Fibroblast of skin of back (primary cell): ENCODE results near the gene SLC17A8.

Experiments
- DNase-seq: peaks from one replicate; pipeline ENCODE4 v3.0.0-alpha.2; 2013

The SLC17A8 gene

DNA sequence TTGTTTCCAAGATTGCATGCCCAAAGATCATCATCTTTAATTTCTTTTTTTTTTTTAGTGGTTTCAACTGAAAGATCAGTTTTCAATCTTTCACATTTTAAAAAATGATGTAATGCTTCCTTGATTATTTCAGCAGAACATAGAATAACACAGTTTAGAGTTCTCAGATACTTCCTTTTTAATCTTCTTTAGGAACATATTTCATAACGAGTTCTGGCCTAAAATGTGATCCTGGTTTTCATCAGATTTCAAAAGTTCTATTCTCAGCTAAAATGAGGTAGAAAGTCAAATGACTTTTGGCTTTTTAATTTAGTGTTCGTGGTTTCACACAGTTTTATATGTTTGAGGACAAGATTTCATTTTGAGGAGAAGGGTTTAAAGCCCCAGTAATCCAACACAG, 76.8 kb downstream of the SLC17A8 start:
- no peak for DNase-seq

DNA sequence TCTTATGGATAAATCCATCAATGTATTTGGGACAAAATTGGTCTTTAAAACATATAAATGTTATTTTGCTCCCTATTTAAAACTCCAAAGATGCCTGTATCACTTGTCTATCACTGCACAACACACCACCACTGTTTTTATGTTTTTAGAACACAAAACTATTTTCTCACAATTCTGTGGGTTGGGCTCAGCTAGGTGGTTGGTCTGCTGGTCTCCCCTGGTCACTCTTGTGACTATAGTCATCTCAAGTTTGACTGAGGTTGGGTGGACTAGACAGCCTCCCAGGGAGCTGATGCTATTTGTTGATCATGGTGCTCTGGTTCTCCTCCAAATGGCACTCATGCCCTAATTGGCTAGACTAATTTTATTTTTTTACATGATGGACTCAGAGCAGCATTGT, 77.3 kb downstream of the SLC17A8 start:
- DNase-seq, result no peak

DNA sequence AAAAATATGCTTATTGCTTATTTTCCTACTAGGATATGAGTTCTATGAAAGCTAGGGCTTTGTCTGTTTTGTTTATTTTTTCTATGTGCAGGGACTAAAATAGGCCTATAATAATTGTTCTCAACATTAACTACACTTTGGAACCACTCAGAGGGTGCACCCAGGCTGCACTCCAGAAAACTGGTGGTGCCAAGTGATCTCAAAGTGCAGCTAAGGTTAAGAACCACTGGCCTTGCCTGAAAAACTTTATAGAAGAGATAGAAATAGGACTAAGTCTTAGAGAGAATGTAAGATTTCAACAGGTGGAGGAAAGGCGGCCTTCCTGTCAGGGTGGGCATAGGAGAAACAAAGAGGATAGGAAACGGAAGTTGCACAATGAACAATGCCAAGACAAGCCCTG, 79.1 kb downstream of the SLC17A8 start:
- DNase-seq, result no peak

DNA sequence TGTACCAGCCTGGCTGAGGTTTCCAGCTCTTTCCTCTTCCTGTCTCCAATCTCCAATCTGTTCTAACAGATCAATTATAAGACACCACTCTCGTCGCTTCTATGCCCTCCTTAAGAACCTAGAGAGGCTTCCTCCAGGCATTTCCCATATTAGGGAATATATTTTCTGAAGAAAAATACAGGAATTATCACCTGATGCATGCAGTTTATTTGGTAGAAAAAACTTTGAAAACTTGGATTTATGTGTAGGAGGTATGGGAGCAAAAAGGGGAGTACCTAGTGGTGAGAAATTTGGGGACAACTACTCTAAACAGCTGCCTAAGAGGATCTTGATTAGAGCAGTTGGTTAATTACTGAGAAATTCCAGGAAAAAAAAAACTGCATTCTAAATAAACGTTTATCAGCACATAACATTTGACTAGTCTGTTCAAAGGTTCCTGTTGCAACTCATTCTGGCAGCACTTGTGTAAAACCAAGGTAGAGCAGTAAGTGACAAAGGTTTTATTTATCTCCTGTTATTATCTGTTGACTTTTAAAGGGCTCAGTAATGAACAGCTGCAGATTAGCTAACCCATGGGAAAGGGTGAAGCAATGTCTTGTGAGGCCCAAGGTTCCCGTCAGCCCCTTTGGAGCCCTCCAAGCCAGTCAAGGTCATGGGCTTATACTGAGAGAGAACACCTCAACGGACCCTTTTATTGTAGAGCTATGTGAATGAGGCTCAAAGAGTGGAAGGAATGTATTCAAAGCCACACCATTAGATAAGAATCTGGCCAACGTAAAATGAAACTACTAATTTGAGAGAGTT, 80.4 kb downstream of the SLC17A8 start:
- no peak for DNase-seq

DNA sequence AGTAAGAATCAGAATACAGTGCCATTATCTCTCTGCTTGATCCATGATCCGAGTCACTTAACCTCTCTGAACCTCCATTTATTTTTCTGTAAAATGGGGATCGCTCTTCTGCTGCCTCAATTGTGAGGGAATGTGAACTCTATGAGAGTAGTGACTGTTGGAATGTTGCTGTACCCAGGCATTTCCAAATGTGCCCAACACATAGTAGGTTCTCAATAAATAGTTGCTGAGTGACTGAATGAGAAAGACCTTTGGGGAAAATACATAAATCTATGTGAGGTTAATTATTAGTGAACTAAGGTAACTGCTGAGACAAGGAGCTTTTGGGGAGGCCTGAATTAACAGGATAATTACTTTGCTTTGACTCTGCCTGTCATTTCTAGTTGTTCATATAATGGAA, 82.9 kb downstream of the SLC17A8 start:
- no peak for DNase-seq

DNA sequence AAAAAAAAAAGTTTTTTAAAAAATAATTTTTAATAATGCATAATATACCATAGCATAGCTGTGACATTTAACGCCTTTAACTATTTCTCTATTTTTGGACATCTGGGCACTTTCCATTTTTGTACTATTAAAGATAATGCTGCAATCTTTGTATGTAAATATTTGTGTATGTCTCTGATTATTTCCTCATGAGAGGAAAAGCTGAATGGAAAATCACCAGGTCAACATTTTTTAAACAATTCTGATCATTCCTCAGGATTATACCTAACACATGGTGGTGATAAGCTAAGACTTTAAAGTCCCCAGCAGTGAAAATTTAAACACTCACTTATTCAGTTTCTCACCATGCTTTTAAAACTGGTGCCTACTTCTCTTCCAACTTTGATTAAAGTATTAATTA, 85.5 kb downstream of the SLC17A8 start:
- no peak for DNase-seq

DNA sequence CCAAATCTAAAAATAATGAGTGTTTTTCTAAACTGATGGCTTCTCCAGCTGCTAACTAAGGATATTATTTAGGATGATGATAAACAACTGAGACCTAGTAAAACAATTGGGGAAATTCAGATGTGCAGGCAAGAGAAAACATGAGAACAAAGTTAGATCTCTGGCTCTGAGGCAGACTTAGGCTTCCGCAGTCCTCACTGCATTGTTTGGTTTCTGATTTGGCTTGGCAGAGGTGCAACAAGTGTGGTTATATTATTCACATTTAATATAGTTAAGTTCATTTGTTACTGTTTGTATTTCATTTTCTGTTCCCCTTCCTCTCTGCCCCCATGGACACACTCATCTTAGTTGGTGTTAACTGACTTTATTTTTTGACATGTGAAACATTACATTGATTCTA, 86.6 kb downstream of the SLC17A8 start:
- no peak for DNase-seq

DNA sequence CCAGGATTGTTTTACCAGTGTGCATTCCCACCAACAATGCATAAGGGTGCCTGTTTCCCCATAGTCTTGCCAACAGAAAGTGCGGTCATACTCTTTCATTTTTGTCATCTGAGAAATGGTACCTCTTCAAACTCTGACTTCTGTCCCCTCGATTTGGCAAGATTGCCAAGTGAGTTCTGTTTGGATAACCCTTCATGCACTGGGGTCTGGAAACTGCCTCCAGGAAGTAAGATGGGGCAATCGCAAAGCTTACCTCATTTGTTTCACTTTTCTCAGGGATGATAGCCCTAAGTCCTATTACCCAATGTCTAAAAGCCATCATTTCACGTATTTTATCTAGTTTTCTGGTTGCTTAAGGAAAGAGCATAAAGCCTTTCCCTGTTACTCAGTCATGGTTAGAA, 88.2 kb downstream of the SLC17A8 start:
- DNase-seq, result no peak

DNA sequence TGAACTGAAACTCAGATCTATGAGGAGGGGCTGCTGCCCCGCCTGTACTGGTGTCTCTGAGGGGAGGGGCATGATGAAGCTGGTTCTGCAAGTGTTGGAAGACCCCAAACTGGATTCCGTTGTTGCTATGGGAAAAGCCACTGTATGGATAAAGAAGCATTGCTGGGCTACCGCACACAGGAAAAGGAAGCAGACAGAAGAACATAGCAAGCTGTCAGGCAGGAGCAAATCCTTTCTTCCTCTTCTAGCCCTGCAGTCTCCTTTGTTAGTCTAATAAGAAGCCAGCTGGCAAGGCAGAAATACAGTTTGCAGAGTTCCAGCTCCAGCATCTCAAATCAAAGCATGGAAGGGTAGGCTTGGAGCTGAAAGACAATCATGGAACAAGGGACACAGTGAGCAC, 90.5 kb downstream of the SLC17A8 start:
- DNase-seq, result no peak

DNA sequence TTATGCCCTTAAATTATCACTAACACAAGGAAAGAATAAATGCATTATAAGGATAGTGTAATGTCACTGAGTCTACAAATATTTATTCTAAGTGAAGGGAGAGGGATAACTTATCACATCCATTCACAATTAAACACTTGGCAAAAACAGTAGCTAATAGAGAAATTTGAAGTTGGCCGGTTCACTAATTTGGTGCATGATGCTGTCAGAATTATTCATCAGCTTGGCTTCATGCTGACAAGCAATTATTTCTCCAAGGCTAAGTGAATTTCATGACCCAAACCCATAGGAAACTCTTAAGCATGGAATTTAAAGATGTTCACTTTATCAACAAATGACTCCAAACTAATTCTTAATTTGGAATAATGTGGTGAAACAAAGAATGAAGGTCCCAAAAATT, 91.8 kb downstream of the SLC17A8 start:
- DNase-seq, result no peak

DNA sequence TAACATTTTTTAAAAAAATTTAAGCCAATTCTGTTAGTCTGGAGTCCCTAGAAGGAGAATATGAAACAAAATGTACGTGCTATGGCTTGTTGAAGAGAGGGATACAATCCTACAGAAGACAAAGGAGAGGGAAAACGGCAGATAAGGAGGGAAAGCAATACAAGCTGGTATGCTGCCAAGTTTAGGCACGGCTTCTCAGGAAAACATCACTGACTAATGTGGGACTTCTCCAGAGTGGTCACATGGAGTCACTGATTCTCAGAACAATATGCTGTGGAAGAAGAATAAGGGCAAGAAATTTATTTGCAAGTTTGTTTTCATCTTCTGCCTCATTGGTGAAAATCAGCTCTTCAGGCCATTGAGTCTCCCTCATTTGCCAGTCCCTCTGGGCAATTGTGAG, 93.9 kb downstream of the SLC17A8 start:
- DNase-seq, result no peak

DNA sequence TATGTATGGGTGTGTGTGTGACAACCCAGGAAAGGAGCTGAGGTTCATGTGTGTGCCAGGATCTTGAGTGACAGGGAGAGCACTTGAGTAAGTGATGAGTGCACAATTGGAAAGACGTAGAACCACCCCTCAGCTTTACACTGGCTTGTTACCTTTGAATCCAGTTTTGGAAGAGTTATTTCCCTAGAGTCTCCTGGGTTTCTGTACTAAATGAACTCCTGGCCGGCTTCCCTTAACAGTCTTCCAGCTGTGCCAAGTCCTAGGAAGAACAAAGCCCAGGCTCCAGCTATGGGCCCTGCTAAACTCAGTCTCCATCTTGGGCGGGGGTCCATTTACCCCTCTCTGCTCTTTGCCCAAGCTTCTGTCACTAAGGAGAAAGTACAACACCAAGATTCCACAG, 97.1 kb downstream of the SLC17A8 start:
- DNase-seq, result no peak

DNA sequence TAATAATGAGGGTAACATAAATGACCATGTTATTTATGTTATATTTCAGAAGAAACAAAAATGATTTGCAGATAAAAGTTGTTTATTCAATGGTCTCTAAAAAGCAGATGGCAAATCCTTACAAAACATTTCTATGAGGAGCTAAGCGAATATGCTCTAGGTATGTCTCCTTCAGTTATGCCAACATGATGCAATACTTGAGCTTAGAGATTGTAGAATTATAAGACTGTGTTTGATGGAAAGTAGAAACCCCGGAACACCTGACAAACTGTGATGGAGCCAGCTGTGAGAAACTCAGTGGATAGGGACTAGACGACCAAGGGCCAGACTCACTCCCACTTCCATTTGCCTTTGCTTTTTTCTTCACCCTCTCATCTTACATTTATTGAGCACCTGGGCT, 99.0 kb downstream of the SLC17A8 start:
- DNase-seq, result no peak

DNA sequence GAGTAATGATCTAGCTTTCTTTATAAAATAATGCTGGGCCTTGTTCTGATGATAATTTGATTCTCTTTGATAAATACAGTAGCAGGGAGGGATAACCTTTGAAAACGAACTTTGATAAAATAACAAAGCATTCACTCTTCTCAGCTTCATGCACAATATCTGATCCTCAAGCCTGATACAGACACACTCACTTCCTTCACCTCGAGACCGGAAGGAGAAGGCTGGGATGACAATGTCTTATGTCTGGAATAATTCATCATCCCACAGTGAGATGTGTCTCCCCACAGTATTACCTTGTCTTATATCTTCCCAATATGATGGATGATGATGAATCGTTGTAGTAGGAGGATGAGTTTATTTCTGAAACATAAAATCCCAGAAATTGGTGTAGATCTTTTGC, 101.3 kb downstream of the SLC17A8 start:
- DNase-seq, result no peak

DNA sequence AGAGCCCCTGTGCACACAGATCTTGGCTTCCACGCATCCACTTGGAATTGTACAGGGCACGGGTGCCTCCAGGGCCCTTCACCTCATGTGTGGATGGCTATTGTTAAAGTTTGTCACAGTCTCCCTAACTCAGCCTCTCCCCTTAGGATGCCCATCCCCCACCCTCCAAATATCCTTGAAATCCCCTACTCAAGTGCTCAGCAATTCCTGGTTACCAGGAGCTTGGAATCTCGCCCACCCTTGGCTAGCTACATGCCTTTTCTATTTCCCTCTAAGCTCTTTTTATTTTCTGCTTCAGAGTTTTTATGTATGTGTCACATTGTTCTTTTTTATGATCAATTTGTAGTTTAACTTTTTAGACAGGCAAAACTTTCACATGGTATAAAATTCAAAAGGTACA, 103.8 kb downstream of the SLC17A8 start:
- DNase-seq, result no peak

DNA sequence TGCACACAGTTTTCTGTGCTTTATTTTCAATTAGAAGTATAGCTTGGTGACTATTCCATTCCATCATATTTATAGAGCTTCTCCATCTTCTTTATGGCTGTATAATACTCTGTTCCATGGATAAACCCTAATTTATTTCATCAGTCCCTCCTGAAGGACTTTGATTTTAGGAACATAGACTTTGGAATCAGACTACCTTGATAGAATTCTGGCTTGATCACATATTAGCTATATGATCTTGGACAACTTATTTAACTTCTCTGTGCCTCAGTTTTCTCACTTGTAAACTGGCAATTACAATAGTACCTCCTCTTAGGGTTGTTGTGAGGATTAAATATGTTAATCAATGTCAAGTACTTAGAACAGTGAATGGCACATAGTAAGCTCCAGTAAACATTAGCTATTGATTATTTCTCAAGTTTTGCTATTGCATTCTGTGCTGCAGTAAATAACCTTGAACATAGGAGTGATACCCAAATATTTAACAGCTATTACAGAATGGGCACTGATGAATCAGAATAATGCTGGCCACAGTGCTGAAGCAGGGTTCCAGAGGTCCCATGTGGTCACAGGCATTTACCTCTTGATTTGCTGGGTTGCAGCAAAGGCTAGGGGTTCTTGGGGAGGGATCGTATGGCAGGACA, 104.6 kb downstream of the SLC17A8 start:
- DNase-seq, result no peak

DNA sequence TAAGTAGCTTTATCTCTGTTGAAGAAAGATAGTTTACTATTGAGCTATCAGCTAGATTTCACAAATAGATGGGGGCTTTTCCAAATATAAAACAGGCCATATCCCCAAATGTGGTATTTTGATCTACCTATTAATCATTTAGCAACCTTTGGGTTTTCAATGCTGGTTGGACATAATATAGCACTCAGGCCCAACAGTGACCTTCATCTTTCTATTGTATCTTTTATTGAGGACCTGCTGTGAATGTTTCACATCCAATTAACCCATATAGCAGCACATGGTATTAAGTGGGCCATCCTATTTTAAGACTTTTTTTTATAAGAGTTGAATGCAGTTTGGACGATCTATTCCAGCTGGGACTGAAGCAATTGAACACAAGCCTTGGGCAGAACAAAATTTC, 106.8 kb downstream of the SLC17A8 start:
- no peak for DNase-seq

DNA sequence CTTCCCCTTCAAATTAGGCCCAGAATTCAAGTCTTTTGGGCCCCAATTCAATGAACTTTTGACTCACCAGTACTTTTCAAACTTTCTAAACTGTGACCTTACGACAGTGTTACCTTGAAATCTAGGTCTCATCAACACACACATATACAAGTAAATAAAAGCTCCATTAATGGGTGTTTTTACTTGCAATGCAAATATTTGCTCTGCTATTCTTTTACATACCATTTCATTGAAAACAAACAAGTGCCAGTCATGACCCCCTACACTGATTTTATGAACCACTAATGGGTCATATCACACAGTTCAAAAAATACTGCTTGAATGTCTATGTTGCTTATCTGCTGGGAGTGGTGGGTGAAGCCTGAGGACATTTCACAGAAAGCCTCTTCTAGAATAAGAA, 107.7 kb downstream of the SLC17A8 start:
- DNase-seq, result no peak

DNA sequence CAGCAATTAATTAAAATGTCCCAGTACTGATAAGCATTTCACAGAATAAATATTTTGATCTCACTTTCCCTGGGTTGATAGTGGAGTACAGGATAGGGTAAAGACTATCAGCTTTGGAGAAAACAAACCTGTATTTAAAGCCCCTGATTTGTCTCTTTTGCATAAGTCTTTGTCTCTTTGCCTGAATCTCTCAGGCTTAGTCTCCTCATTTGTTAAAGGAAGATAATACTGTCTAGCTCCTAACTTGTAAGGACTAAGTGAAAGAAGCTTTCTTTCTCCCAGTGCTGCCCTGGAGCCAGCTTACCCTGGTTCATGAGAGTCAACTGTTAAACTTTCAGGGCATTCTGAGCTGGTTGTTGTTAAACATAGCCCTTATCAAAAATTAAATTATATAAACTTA, 111.3 kb downstream of the SLC17A8 start:
- DNase-seq, result no peak
